A549 (cell line): Measurements from ENCODE around the gene CCDC80. TPM values are rescaled to one million over a fixed set of nuclear protein-coding genes. Genes with fewer than 3 reads are reported as not detected.

ENCODE experiments used
- ATAC-seq, 2 experiments: fragments of 200-7000 bp in 1 of 2; fragments of >200 bp in 1 of 2; cut with Nextera tagmentation in 1 of 2; cut with Tn5 transposase in 1 of 2; 3 replicates each; pipeline versions ENCODE4 v1.8.0 to v1.9.1; 2018 to 2020; ENCODE audit warnings: mild to moderate bottlenecking in 1 of 2, moderate library complexity in 1 of 2
- CTCF ChIA-PET: fragments of 300-600 bp; sonication (Branson Sonifier 250); formaldehyde crosslinking; extraction: SDS; loops from one replicate; lab custom pipeline; 2021; ENCODE audit warnings: antibody characterized with exemption, inconsistent platforms; lab: Yijun Ruan, JAX
- POLR2A ChIA-PET: fragments of 350-600 bp; formaldehyde crosslinking; extraction: SDS; loops from one replicate; lab custom pipeline; 2021; ENCODE audit warnings: antibody characterized with exemption, inconsistent platforms; lab: Yijun Ruan, JAX
- DNase-seq, 2 experiments: peaks; one replicate each; pipeline versions ENCODE4 v3.0.0 to v3.0.0-alpha.2; 2011 to 2016; ENCODE audit warnings: low read depth in 1 of 2, low spot score in 1 of 2
- FAIRE-seq: peaks from 2 replicates; lab custom pipeline; 2011; peaks lifted over from hg19 to GRCh38; lab: Jason Lieb, UNC
- H3K27ac ChIP-seq, 2 experiments: fragments of >200 bp; sonication (Bioruptor Twin); formaldehyde crosslinking; 3 replicates each; pipeline ENCODE4 v1.5.1; 2016 to 2017
- H3K4me1 ChIP-seq: fragments of >200 bp; sonication (Bioruptor Twin); formaldehyde crosslinking; 3 replicates; pipeline ENCODE4 v1.6.1; 2016
- H3K4me2 ChIP-seq: fragments of >200 bp; sonication (Bioruptor Twin); formaldehyde crosslinking; 3 replicates; pipeline ENCODE4 v1.6.1; 2016
- H3K4me3 ChIP-seq: fragments of >200 bp; sonication (Bioruptor Twin); formaldehyde crosslinking; 3 replicates; pipeline ENCODE4 v1.5.1; 2016
- H3K9me3 ChIP-seq: fragments of >200 bp; sonication (Bioruptor Twin); formaldehyde crosslinking; 3 replicates; pipeline ENCODE4 v1.6.1; 2016
- BCL3 ChIP-seq: fragments of >200 bp; sonication (Bioruptor Twin); formaldehyde crosslinking; IDR thresholded peaks from 3 replicates; pipeline ENCODE4 v1.6.1; 2016
- CBX2 ChIP-seq: fragments of 200-600 bp; sonication (generic); IDR thresholded peaks from 2 replicates; pipeline ENCODE4 v1.6.1; 2016; ENCODE audit warnings: low read depth, mild to moderate bottlenecking, borderline replicate concordance
- CHD4 ChIP-seq: fragments of 200-600 bp; sonication (generic); IDR thresholded peaks from 2 replicates; pipeline ENCODE4 v1.6.1; 2016; ENCODE audit warnings: antibody characterized with exemption, mild to moderate bottlenecking, borderline replicate concordance
- CTCF ChIP-seq: fragments of >200 bp; sonication (Bioruptor Twin); formaldehyde crosslinking; IDR thresholded peaks from 3 replicates; pipeline ENCODE4 v1.5.1; 2016
- FOSL2 ChIP-seq, 2 experiments: fragments of 450-650 bp in 1 of 2; fragments of >200 bp in 1 of 2; sonication (Bioruptor Twin) in 1 of 2; formaldehyde crosslinking; IDR thresholded peaks; 2 replicates each; pipeline versions ENCODE4 v1.5.0 to v1.6.1; 2016 to 2020; ENCODE audit warnings: mild to moderate bottlenecking in 1 of 2, moderate library complexity in 1 of 2
- HDAC2 ChIP-seq: fragments of 200-600 bp; sonication (generic); IDR thresholded peaks from 2 replicates; pipeline ENCODE4 v1.6.1; 2016
- HEYL ChIP-seq: fragments of 250-450 bp; sonication (Bioruptor Pico); IDR thresholded peaks from 2 replicates; pipeline ENCODE4 v1.8.0; 2021; ENCODE audit warnings: mild to moderate bottlenecking, moderate library complexity
- HMGXB4 ChIP-seq: fragments of 250-450 bp; sonication (Bioruptor Pico); IDR thresholded peaks from 2 replicates; pipeline ENCODE4 v1.5.0; 2021; ENCODE audit warnings: mild to moderate bottlenecking, moderate library complexity, borderline replicate concordance
- HOXB5 ChIP-seq: fragments of 250-450 bp; sonication (Bioruptor Pico); IDR thresholded peaks from 2 replicates; pipeline ENCODE4 v1.5.0; 2020; ENCODE audit warnings: mild to moderate bottlenecking, moderate library complexity
- KDM1A ChIP-seq: fragments of 200-600 bp; sonication (generic); IDR thresholded peaks from 2 replicates; pipeline ENCODE4 v1.6.1; 2016; ENCODE audit warnings: low read depth, mild to moderate bottlenecking
- KDM5A ChIP-seq: fragments of 200-600 bp; sonication (generic); IDR thresholded peaks from 2 replicates; pipeline ENCODE4 v1.6.1; 2016; ENCODE audit warnings: antibody characterized with exemption, mild to moderate bottlenecking
- MAFK ChIP-seq: fragments of 450-650 bp; IDR thresholded peaks from 2 replicates; pipeline ENCODE4 v1.6.1; 2014; ENCODE audit not compliant: partially characterized antibody
- MAX ChIP-seq: IDR thresholded peaks from 2 replicates; pipeline ENCODE4 v1.6.1; 2012
- PHF8 ChIP-seq: fragments of 200-600 bp; sonication (generic); IDR thresholded peaks from 2 replicates; pipeline ENCODE4 v1.6.1; 2016; ENCODE audit warnings: low read depth, mild to moderate bottlenecking, antibody characterized with exemption, moderate library complexity, borderline replicate concordance
- RCOR1 ChIP-seq: fragments of 150-350 bp; IDR thresholded peaks from 2 replicates; pipeline ENCODE4 v1.6.1; 2014; ENCODE audit warnings: antibody characterized with exemption, low read length, low read depth
- REST ChIP-seq: fragments of 200-600 bp; sonication (generic); IDR thresholded peaks from 2 replicates; pipeline ENCODE4 v1.6.1; 2016; ENCODE audit warnings: antibody characterized with exemption, mild to moderate bottlenecking, moderate library complexity
- RNF2 ChIP-seq: fragments of 200-600 bp; sonication (generic); IDR thresholded peaks from 2 replicates; pipeline ENCODE4 v1.6.1; 2016; ENCODE audit warnings: low read depth, mild to moderate bottlenecking, antibody characterized with exemption, moderate library complexity, borderline replicate concordance
- TP53 ChIP-seq: fragments of 250-450 bp; sonication (Bioruptor Pico); IDR thresholded peaks from 2 replicates; pipeline ENCODE4 v1.5.0; 2021; ENCODE audit warnings: mild to moderate bottlenecking, moderate library complexity
- USF2 ChIP-seq: fragments of 450-650 bp; IDR thresholded peaks from 2 replicates; pipeline ENCODE4 v1.6.1; 2014; ENCODE audit warnings: antibody characterized with exemption
- WGBS: methylation state at CpG from one replicate; pipeline ENCODE4 v1.1.6; 2017; ENCODE audit errors: missing lambda C conversion rate; 5-methylcytosine and 5-hydroxymethylcytosine counted together
- polyA plus RNA-seq, 4 experiments: library from polyadenylated mRNA; depleted of rRNA in 3 of 4; stranded (reverse); fragments of >200 nt; fragmentation: RNase III in 1 of 4; extraction: RNeasy Plus Mini Kit Qiagen cat#74134 plus additional on column Dnase treatment in 1 of 4; gene quantifications; 2 replicates in 3 of 4; 3 replicates in 1 of 4; pipeline ENCODE4 v1.2.3, GENCODE V29; 2011 to 2017

CCDC80 gene
- polyA plus RNA-seq, 2 of the 4 experiments (the other 2 are of a cell fraction): 54.1 to 148 TPM

- H3K4me1 ChIP-seq: peaks cover 22% of the 10 kb centered on the region
- ChIA-PET POLR2A (no interaction called here), CTCF (interaction anchor here (0.6 to 1.2 kb wide), 2 partner anchors 25 to 27 kb away, joined by 3 to 4 read pairs; no protein-coding TSS in a partner anchor)
- H3K27ac ChIP-seq: no peak overlapping the region
- DNase-seq: no peak
- no peak for ATAC-seq
- TF ChIP-seq FOSL2 (IDR thresholded peaks at IDR 0.05) (no peak), FOSL2 (CRISPR knock-in tag; IDR thresholded peaks at IDR 0.05) (no peak), HMGXB4 (CRISPR knock-in tag) (no peak), MAX (no peak), MAFK (no peak), TP53 (no peak), PHF8 (no peak), HDAC2 (no peak), HEYL (CRISPR knock-in tag) (no peak), CBX2 (no peak), HOXB5 (CRISPR knock-in tag) (no peak), RNF2 (no peak), CTCF (no peak), RCOR1 (no peak), REST (no peak), KDM1A (no peak), USF2 (no peak), KDM5A (no peak), BCL3 (no peak), CHD4 (no peak)
- WGBS: 88% methylated on average over 1 of the region's 1 CpG
- H3K4me2 ChIP-seq: no peak overlapping the region
- H3K9me3 ChIP-seq: no peaks in the 10 kb centered on the region
- FAIRE-seq: no peak
- H3K4me3 ChIP-seq: no peak overlapping the region
These were observed 83.0 kb downstream of the CCDC80 start for GRCh38 chr3:112557976-112558375.
